Ascending aorta (tissue), 2 donors: ENCODE measurements around the gene PALD1. TPM values are rescaled to one million over a fixed set of nuclear protein-coding genes. Genes with fewer than 3 reads are reported as not detected.
"Not testable (repeated sequence)": the region's sequence is repeated elsewhere in the genome, so short reads cannot be mapped to it uniquely, and the experiment has no call there.

Experiments used
- DNase-seq, 2 donors: peaks; one replicate each; pipeline ENCODE4 v3.0.0-alpha.2; 2019; ENCODE audit warnings: low spot score in 2 of 2
- H3K27ac ChIP-seq, 2 donors: fragments of 200-600 bp; sonication (generic); one replicate each; pipeline ENCODE4 v1.5.1; 2016 to 2017; ENCODE audit warnings: mild to moderate bottlenecking in 1 of 2
- H3K27me3 ChIP-seq: fragments of 200-600 bp; sonication (generic); one replicate; pipeline ENCODE4 v1.5.1; 2017
- H3K36me3 ChIP-seq, 2 donors: fragments of 200-600 bp; sonication (generic); one replicate each; pipeline ENCODE4 v1.5.1; 2016
- H3K4me1 ChIP-seq, 2 donors: fragments of 200-600 bp; sonication (generic); one replicate each; pipeline ENCODE4 v1.5.1; 2016 to 2017; ENCODE audit warnings: mild to moderate bottlenecking in 1 of 2
- H3K4me3 ChIP-seq, 2 donors: fragments of 200-600 bp; sonication (generic); one replicate each; pipeline ENCODE4 v1.5.1; 2016 to 2017; ENCODE audit warnings: mild to moderate bottlenecking in 1 of 2
- H3K9me3 ChIP-seq, 2 donors: fragments of 200-600 bp; sonication (generic); one replicate each; pipeline ENCODE4 v1.5.1; 2016
- intact Hi-C: fragments of 100-400 bp; cut with DNase I; formaldehyde crosslinking; loops from one replicate; pipeline ENCODE4 v1.15.1; 2023
- total RNA-seq: library from RNA; depleted of rRNA; stranded (reverse); fragments of >200 nt; gene quantifications from one replicate; pipeline ENCODE4 v1.1.0, GENCODE V29; 2016
- TF ChIP-seq, protein P1 (sequence below), 3 experiments: fragments of 200-600 bp in 2 of 3; fragments of 450-650 bp in 1 of 3; sonication (generic) in 2 of 3; IDR thresholded peaks; one replicate each; pipeline ENCODE4 v1.5.1; 2016 to 2019; ENCODE audit warnings: antibody characterized with exemption in 3 of 3, mild to moderate bottlenecking in 1 of 3, moderate library complexity in 1 of 3

Gene PALD1
- total RNA-seq, 1 donor from 2014 or later = 21.7 TPM

DNA sequence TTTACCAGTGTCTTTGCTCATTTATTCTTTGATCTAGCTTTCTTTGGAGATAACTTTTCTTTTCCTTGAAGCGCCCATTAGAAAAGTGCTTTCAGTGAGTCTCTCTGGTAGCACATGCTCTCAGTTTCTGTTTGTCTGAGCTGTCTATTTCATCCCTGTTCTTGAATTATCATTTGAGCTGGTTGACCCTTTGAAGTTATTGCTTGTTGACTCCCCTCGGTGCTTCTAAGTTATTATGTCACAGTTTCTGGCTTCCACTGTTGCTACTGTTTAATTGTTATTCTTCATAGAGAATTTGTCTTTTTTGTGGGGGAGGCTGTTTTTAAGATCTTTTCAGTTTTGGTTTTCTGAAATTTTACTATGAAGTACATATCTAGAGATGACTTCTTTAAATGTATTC is 135.4 kb downstream of the PALD1 start:
- intact Hi-C loops = no loop called here
- Histone ChIP-seq H3K4me3 (no peak overlapping the region), H3K36me3 (no peaks in the 10 kb centered on the region), H3K27me3 (no peaks in the 10 kb centered on the region), H3K9me3 (no peaks in the 10 kb centered on the region), H3K4me1 (no peaks in the 10 kb centered on the region), H3K27ac (no peak overlapping the region)
- no peak for DNase-seq
- TF ChIP-seq, protein P1, sequence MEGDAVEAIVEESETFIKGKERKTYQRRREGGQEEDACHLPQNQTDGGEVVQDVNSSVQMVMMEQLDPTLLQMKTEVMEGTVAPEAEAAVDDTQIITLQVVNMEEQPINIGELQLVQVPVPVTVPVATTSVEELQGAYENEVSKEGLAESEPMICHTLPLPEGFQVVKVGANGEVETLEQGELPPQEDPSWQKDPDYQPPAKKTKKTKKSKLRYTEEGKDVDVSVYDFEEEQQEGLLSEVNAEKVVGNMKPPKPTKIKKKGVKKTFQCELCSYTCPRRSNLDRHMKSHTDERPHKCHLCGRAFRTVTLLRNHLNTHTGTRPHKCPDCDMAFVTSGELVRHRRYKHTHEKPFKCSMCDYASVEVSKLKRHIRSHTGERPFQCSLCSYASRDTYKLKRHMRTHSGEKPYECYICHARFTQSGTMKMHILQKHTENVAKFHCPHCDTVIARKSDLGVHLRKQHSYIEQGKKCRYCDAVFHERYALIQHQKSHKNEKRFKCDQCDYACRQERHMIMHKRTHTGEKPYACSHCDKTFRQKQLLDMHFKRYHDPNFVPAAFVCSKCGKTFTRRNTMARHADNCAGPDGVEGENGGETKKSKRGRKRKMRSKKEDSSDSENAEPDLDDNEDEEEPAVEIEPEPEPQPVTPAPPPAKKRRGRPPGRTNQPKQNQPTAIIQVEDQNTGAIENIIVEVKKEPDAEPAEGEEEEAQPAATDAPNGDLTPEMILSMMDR (IDR thresholded peaks at IDR 0.05) = no peak

DNA sequence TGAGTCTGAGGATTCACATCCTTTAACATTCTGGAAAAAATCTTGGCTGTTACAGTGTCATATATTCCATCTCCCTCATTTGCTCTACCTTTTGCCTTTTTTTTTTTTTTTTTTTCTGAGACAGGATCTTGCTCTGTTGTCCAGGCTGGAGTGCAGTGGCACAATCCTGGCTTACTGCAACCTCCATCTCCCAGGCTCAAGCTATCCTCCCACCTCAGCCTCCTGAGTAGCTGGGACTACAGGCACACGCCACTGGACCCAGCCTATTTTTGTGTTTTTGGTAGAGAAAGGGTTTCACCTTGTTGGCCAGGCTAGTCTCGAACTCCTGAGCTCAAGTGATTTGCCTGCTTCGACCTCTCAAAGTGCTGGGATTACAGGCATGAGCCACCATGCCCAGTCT is 135.8 kb downstream of the PALD1 start:
- H3K9me3 ChIP-seq, H3K4me1 ChIP-seq, H3K36me3 ChIP-seq, DNase-seq, intact Hi-C loops, H3K27ac ChIP-seq, H3K4me3 ChIP-seq, H3K27me3 ChIP-seq: not testable (repeated sequence)

DNA sequence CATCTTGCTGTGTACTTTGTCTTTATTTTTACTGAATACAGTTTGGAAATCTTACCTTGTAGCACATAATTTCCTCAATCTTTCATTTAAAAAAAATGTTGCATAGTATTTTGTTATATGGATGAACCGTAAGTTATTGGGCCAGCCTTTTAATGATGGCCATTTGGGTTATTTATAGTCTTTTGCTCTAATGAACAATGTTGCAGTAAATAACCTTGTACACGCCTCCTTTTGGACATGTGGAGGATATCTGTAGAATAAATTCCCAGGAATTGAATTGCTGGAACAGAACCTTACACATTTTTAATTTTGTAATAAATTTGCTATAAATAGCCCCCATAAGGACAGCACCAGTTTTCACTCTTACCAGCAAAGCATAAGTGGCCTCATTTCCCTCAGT is 136.6 kb downstream of the PALD1 start:
- Histone ChIP-seq H3K27ac (no peak overlapping the region), H3K9me3 (peaks cover under 1 to 11% of the 10 kb centered on the region in 2 donors), H3K4me3 (no peak overlapping the region), H3K4me1 (no peaks in the 10 kb centered on the region), H3K27me3 (no peaks in the 10 kb centered on the region), H3K36me3 (no peaks in the 10 kb centered on the region)
- DNase-seq = no peak
- TF ChIP-seq, protein P1 (IDR thresholded peaks at IDR 0.05) = no peak
- intact Hi-C loops = no loop called here

DNA sequence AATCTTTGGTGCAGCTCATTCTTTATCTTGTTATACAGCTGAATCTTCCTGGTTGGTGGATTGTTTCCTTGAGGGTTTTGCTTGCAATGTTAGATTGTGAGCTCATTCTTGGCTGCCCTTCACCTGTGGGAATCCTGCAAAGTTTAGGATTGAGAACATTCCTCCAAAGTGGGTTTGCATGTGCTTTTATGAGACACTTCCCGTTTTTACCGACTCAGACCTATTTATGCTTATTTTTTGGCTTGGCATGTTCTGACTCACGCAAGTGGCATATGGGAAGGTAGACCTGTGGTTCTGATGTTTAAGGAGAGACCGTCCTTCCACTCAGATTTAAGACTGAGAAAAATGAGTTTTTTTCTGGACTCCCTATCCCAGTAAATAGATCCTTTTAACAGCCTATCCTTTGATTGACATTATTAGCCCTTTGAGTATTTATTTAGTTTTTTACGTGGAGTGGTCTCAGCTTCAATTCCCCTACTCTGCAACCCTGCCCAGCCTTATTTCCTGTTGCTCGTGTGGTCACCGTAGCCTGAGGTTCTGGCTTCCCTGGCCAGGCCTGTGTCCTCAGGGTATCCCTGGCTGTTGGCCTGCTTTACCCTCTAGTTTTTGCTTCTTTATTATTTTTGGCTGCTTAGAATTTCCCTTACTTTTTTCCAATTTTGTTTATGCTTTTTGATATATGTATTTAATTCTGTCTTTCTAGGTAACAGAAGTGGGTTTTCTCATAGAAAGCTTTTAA is 137.4 kb downstream of the PALD1 start:
- DNase-seq = no peak
- H3K36me3 ChIP-seq = no peaks in the 10 kb centered on the region
- H3K9me3 ChIP-seq = peaks cover 3 to 13% of the 10 kb centered on the region in 2 donors
- no peaks in the 10 kb centered on the region for H3K4me1 ChIP-seq
- H3K4me3 ChIP-seq = no peak overlapping the region
- TF ChIP-seq, protein P1 (IDR thresholded peaks at IDR 0.05) = no peak
- no peaks in the 10 kb centered on the region for H3K27me3 ChIP-seq
- H3K27ac ChIP-seq = no peak overlapping the region
- intact Hi-C loops = no loop called here

DNA sequence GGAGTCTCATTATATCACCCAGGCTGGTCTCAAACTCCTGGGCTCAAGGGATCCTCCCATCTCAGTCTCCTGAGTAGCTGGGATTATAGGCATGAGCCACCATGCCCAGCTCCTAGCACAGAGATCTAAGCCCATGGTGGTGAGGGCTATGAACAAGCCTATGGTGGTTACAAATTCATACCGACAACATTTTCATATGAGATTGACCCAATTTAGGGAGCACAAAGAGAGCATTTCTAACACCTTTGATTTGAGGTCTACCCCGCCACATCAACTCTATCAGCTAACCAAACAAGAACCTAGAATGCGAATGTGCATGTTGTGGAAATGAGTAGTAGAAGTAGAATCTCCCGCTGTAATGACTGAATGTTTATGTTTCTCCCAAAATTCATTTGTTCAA is 138.2 kb downstream of the PALD1 start:
- H3K27me3 ChIP-seq = no peaks in the 10 kb centered on the region
- no peaks in the 10 kb centered on the region for H3K36me3 ChIP-seq
- TF ChIP-seq, protein P1 (IDR thresholded peaks at IDR 0.05) = no peak
- no peak for DNase-seq
- no peak overlapping the region for H3K27ac ChIP-seq
- no peak overlapping the region for H3K4me3 ChIP-seq
- intact Hi-C loops = no loop called here
- peaks cover 3 to 13% of the 10 kb centered on the region in 2 donors for H3K9me3 ChIP-seq
- H3K4me1 ChIP-seq = no peaks in the 10 kb centered on the region

Other genes with a start within 250 kb of the PALD1 start
- gene PPA1, start 245.3 kb upstream of the PALD1 start, total RNA-seq = 66.4 TPM
- gene NPFFR1, start 194.8 kb upstream of the PALD1 start, total RNA-seq = not detected
- gene LRRC20, start 96.1 kb upstream of the PALD1 start, total RNA-seq = 21.1 TPM
- gene EIF4EBP2, start 74.6 kb upstream of the PALD1 start, total RNA-seq = 35.4 TPM
- not detected for gene NODAL, start 37.1 kb upstream of the PALD1 start, total RNA-seq
- gene PRF1, start 124.0 kb downstream of the PALD1 start, total RNA-seq = 6.2 TPM
- 0.32 TPM for gene ADAMTS14, start 193.7 kb downstream of the PALD1 start, total RNA-seq